Keratinocyte (primary cell): ENCODE data around the gene FCGR2B.
"Not testable (repeated sequence)": the region's sequence is repeated elsewhere in the genome, so short reads cannot be mapped to it uniquely, and the experiment has no call there.

ENCODE experiments used
- EZH2 ChIP-seq: IDR thresholded peaks from one replicate; pipeline ENCODE4 v1.6.1; 2012; ENCODE audit warnings: inconsistent platforms, mild to moderate bottlenecking, low read length, moderate library complexity
- TF ChIP-seq, protein P1 (sequence below), 3 experiments: IDR thresholded peaks in 1 of 3; conservative IDR thresholded peaks in 1 of 3; optimal IDR thresholded peaks in 1 of 3; 2 replicates in 2 of 3; 3 replicates in 1 of 3; pipeline versions ENCODE3 to v1.5.1; 2011; ENCODE audit warnings: low read length in 3 of 3, mild to moderate bottlenecking in 3 of 3, moderate library complexity in 2 of 3, control low read depth in 1 of 3, inconsistent platforms in 1 of 3; ENCODE audit not compliant: insufficient read depth in 2 of 3; ENCODE audit errors: extremely low read depth in 1 of 3

DNA sequence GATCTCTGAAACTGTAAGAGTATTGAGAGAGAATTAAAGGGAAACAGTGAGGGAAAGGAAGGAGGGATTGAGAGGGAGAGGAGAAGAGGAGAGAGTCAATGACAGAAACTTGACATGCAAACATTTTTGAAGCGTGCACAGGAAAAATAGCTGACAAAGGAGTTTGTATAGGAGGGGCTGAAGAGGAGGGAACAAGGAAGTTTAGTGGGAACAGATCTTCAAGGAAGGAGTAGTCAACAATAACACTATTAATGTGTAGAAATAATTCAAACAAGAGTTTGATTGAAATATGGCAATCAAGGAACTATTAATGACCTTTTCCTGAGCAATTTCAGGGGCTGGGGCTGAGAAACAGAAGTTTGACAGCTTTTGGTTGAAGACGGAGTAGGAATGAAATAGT lies 27.9 kb upstream of the FCGR2B start:
- TF ChIP-seq, protein P1, sequence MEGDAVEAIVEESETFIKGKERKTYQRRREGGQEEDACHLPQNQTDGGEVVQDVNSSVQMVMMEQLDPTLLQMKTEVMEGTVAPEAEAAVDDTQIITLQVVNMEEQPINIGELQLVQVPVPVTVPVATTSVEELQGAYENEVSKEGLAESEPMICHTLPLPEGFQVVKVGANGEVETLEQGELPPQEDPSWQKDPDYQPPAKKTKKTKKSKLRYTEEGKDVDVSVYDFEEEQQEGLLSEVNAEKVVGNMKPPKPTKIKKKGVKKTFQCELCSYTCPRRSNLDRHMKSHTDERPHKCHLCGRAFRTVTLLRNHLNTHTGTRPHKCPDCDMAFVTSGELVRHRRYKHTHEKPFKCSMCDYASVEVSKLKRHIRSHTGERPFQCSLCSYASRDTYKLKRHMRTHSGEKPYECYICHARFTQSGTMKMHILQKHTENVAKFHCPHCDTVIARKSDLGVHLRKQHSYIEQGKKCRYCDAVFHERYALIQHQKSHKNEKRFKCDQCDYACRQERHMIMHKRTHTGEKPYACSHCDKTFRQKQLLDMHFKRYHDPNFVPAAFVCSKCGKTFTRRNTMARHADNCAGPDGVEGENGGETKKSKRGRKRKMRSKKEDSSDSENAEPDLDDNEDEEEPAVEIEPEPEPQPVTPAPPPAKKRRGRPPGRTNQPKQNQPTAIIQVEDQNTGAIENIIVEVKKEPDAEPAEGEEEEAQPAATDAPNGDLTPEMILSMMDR (optimal IDR thresholded peaks at IDR 0.05 in 1 of 3, IDR thresholded peaks at IDR 0.05 in 1 of 3, conservative IDR thresholded peaks at IDR 0.05 in 1 of 3; ENCODE audit: extremely low read depth in 1 of 3, insufficient read depth in 2 of 3, low read length in 3 of 3) = not testable (repeated sequence)
- TF ChIP-seq EZH2 = not testable (repeated sequence)
